ENCODE results near the gene CCDC116.
A peak's percentile ranks its signal among the peaks of the same experiment; 100 is the strongest.
"Not testable (repeated sequence)": the region's sequence is repeated elsewhere in the genome, so short reads cannot be mapped to it uniquely, and the experiment has no call there.

Gene CCDC116

GRCh38 chr22:21632237-21632895 is at the start of gene CCDC116:
Gene CCDC116, plus strand, starts transcription at chr22:21632760. Its CDS starts 422 bp downstream, at chr22:21633182.
- no peak for DNase-seq (ENCODE audit: low spot score)

GRCh38 chr22:21582801-21583740 is 49.5 kb upstream of the CCDC116 start:
- DNase-seq (ENCODE audit: low spot score) = no peak

- no peak for DNase-seq (ENCODE audit: low spot score)
Observed at GRCh38 chr22:21585389-21585788, 47.2 kb upstream of the CCDC116 start.

- DNase-seq (ENCODE audit: low spot score) = peak; percentile 55
Observed at GRCh38 chr22:21587803-21588611, 44.6 kb upstream of the CCDC116 start.

- DNase-seq (ENCODE audit: low spot score) = no peak
Observed at GRCh38 chr22:21589396-21589795, 43.2 kb upstream of the CCDC116 start.

GRCh38 chr22:21590809-21591641 is 41.5 kb upstream of the CCDC116 start:
- no peak for DNase-seq (ENCODE audit: low spot score)

GRCh38 chr22:21591695-21592094 is 40.9 kb upstream of the CCDC116 start:
- DNase-seq (ENCODE audit: low spot score) = no peak

GRCh38 chr22:21592422-21592821 is 40.1 kb upstream of the CCDC116 start:
- no peak for DNase-seq (ENCODE audit: low spot score)

- no peak for DNase-seq (ENCODE audit: low spot score)
Observed at GRCh38 chr22:21593406-21594232, 38.9 kb upstream of the CCDC116 start.

- peak; percentile 27 for DNase-seq (ENCODE audit: low spot score)
Observed at GRCh38 chr22:21594865-21595452, 37.6 kb upstream of the CCDC116 start.

GRCh38 chr22:21596356-21597135 is 36.0 kb upstream of the CCDC116 start:
- DNase-seq (ENCODE audit: low spot score) = not testable (repeated sequence)

GRCh38 chr22:21598302-21598701 is 34.3 kb upstream of the CCDC116 start:
- DNase-seq (ENCODE audit: low spot score) = no peak

GRCh38 chr22:21599053-21599893 is 33.3 kb upstream of the CCDC116 start:
- no peak for DNase-seq (ENCODE audit: low spot score)

- no peak for DNase-seq (ENCODE audit: low spot score)
Observed at GRCh38 chr22:21602579-21602978, 30.0 kb upstream of the CCDC116 start.

- DNase-seq (ENCODE audit: low spot score) = no peak
Observed at GRCh38 chr22:21603973-21604372, 28.6 kb upstream of the CCDC116 start.

GRCh38 chr22:21605887-21606564 is 26.5 kb upstream of the CCDC116 start:
- no peak for DNase-seq (ENCODE audit: low spot score)

GRCh38 chr22:21606775-21607174 is 25.8 kb upstream of the CCDC116 start:
- DNase-seq (ENCODE audit: low spot score) = no peak
